Suppressor macrophage treated with lipopolysaccharide for 4 hours (primary cell): Measurements from ENCODE around the gene BORCS5.
"Not testable (repeated sequence)": the region's sequence is repeated elsewhere in the genome, so short reads cannot be mapped to it uniquely, and the experiment has no call there.

Source experiments
- DNase-seq: peaks from one replicate; pipeline ENCODE4 v3.0.0-alpha.2; 2020

The BORCS5 gene

GRCh38 chr12:12466157-12466556 is 109.3 kb downstream of the BORCS5 start:
- DNase-seq = no peak

GRCh38 chr12:12467264-12467663 is 110.4 kb downstream of the BORCS5 start:
- DNase-seq = no peak

GRCh38 chr12:12467688-12468261 is 110.9 kb downstream of the BORCS5 start:
- peak; percentile 40 for DNase-seq

- DNase-seq = no peak
Measured at GRCh38 chr12:12468575-12468974, 111.7 kb downstream of the BORCS5 start.

GRCh38 chr12:12469386-12469785 is 112.5 kb downstream of the BORCS5 start:
- no peak for DNase-seq

GRCh38 chr12:12470751-12471306 is 114.0 kb downstream of the BORCS5 start:
- no peak for DNase-seq

GRCh38 chr12:12471982-12472961 is 115.4 kb downstream of the BORCS5 start:
- DNase-seq = not testable (repeated sequence)

- DNase-seq = no peak
Measured at GRCh38 chr12:12473223-12473622, 116.3 kb downstream of the BORCS5 start.

GRCh38 chr12:12474471-12474928 is 117.6 kb downstream of the BORCS5 start:
- DNase-seq = no peak

- DNase-seq = peak; percentile 13
Measured at GRCh38 chr12:12474931-12475795, 118.3 kb downstream of the BORCS5 start.

- DNase-seq = no peak
Measured at GRCh38 chr12:12476857-12477531, 120.1 kb downstream of the BORCS5 start.

GRCh38 chr12:12477532-12477890 is 120.6 kb downstream of the BORCS5 start:
- no peak for DNase-seq

GRCh38 chr12:12480074-12480473 is 123.2 kb downstream of the BORCS5 start:
- DNase-seq = no peak

- no peak for DNase-seq
Measured at GRCh38 chr12:12481631-12482030, 124.8 kb downstream of the BORCS5 start.

- no peak for DNase-seq
Measured at GRCh38 chr12:12482150-12482761, 125.4 kb downstream of the BORCS5 start.

- no peak for DNase-seq
Measured at GRCh38 chr12:12482959-12483358, 126.1 kb downstream of the BORCS5 start.

GRCh38 chr12:12483438-12483837 is 126.6 kb downstream of the BORCS5 start:
- no peak for DNase-seq

- no peak for DNase-seq
Measured at GRCh38 chr12:12486661-12487240, 129.9 kb downstream of the BORCS5 start.

GRCh38 chr12:12487490-12487889 is 130.6 kb downstream of the BORCS5 start:
- no peak for DNase-seq

- DNase-seq = no peak
Measured at GRCh38 chr12:12488296-12488695, 131.4 kb downstream of the BORCS5 start.

- DNase-seq = no peak
Measured at GRCh38 chr12:12488823-12489550, 132.1 kb downstream of the BORCS5 start.
